HG02938 (cell line): ENCODE results near the gene SLC18B1.

Source experiments
- ATAC-seq: cut with Tn5 transposase; IDR thresholded peaks from one replicate; pipeline ENCODE4 v1.9.1; 2021; ENCODE audit warnings: mild to moderate bottlenecking, moderate library complexity; ENCODE audit not compliant: unreplicated experiment

Gene SLC18B1

GRCh38 chr6:132748446-132748845, 50.0 kb downstream of the SLC18B1 start:
- no peak for ATAC-seq

- no peak for ATAC-seq
Observed at GRCh38 chr6:132746048-132746447, 52.4 kb downstream of the SLC18B1 start.

- no peak for ATAC-seq
Observed at GRCh38 chr6:132742495-132742894, 55.9 kb downstream of the SLC18B1 start.

- ATAC-seq, result no peak
Observed at GRCh38 chr6:132741281-132741680, 57.2 kb downstream of the SLC18B1 start.

- no peak for ATAC-seq
Observed at GRCh38 chr6:132736239-132736638, 62.2 kb downstream of the SLC18B1 start.

- no peak for ATAC-seq
Observed at GRCh38 chr6:132734694-132735236, 63.7 kb downstream of the SLC18B1 start.

- ATAC-seq, result no peak
Observed at GRCh38 chr6:132733814-132734213, 64.6 kb downstream of the SLC18B1 start.

- no peak for ATAC-seq
Observed at GRCh38 chr6:132733283-132733682, 65.2 kb downstream of the SLC18B1 start.

GRCh38 chr6:132731086-132731485, 67.4 kb downstream of the SLC18B1 start:
- ATAC-seq, result no peak

- no peak for ATAC-seq
Observed at GRCh38 chr6:132730560-132730959, 67.9 kb downstream of the SLC18B1 start.

GRCh38 chr6:132728616-132729015, 69.8 kb downstream of the SLC18B1 start:
- ATAC-seq, result no peak

- ATAC-seq, result no peak
Observed at GRCh38 chr6:132726608-132726975, 71.8 kb downstream of the SLC18B1 start.

GRCh38 chr6:132725947-132726607, 72.4 kb downstream of the SLC18B1 start:
- ATAC-seq, result peak; percentile 88

GRCh38 chr6:132725471-132725870, 73.0 kb downstream of the SLC18B1 start:
- no peak for ATAC-seq

- ATAC-seq, result no peak
Observed at GRCh38 chr6:132719736-132720448, 78.5 kb downstream of the SLC18B1 start.
